Smooth muscle cell (in vitro differentiated cells): ENCODE results near the gene ALPK1. TPM values are rescaled to one million over a fixed set of nuclear protein-coding genes. Genes with fewer than 3 reads are reported as not detected.

ENCODE experiments used
- DNase-seq: peaks from one replicate; lab custom pipeline; 2025; ENCODE audit not compliant: unreplicated experiment; lab: John Stamatoyannopoulos, UW
- H2AFZ ChIP-seq: fragments of 200-600 bp; sonication (generic); 2 replicates; pipeline ENCODE4 v1.6.0; 2016; ENCODE audit warnings: antibody characterized with exemption, low read depth, mild to moderate bottlenecking
- H3F3A ChIP-seq: fragments of 200-600 bp; sonication (generic); 2 replicates; pipeline ENCODE4 v1.6.0; 2017; ENCODE audit warnings: antibody characterized with exemption, low read depth
- H3K27ac ChIP-seq: fragments of 200-600 bp; sonication (generic); 2 replicates; pipeline ENCODE4 v1.5.1; 2016; ENCODE audit warnings: low read depth, mild to moderate bottlenecking
- H3K27me3 ChIP-seq: fragments of 200-600 bp; sonication (generic); 2 replicates; pipeline ENCODE4 v1.6.1; 2016; ENCODE audit warnings: low read depth, mild to moderate bottlenecking
- H3K36me3 ChIP-seq: fragments of 200-600 bp; sonication (generic); 2 replicates; pipeline ENCODE4 v1.5.1; 2016; ENCODE audit warnings: low read depth
- H3K4me1 ChIP-seq: fragments of 200-600 bp; sonication (generic); 2 replicates; pipeline ENCODE4 v1.5.1; 2016; ENCODE audit warnings: low read depth
- H3K4me2 ChIP-seq: fragments of 200-600 bp; sonication (generic); 2 replicates; pipeline ENCODE4 v1.6.0; 2016; ENCODE audit warnings: mild to moderate bottlenecking
- H3K4me3 ChIP-seq: fragments of 200-600 bp; sonication (generic); 2 replicates; pipeline ENCODE4 v1.5.1; 2016; ENCODE audit warnings: mild to moderate bottlenecking
- H3K79me2 ChIP-seq: fragments of 200-600 bp; sonication (generic); 2 replicates; pipeline ENCODE4 v1.6.0; 2016; ENCODE audit warnings: low read depth, mild to moderate bottlenecking
- H3K9ac ChIP-seq: fragments of 200-600 bp; sonication (generic); 2 replicates; pipeline ENCODE4 v1.6.0; 2016; ENCODE audit warnings: low read depth
- H3K9me3 ChIP-seq: fragments of 200-600 bp; sonication (generic); replicated peaks from 2 replicates; pipeline ENCODE4 v1.5.1; 2016; ENCODE audit warnings: low read depth
- H4K20me1 ChIP-seq: fragments of 200-600 bp; sonication (generic); 2 replicates; pipeline ENCODE4 v1.6.0; 2016; ENCODE audit warnings: low read depth
- CTCF ChIP-seq: fragments of 200-600 bp; sonication (generic); IDR thresholded peaks from 2 replicates; pipeline ENCODE4 v1.5.1; 2017; ENCODE audit warnings: borderline replicate concordance, mild to moderate bottlenecking, antibody characterized with exemption; ENCODE audit not compliant: insufficient read depth, poor library complexity, severe bottlenecking
- WGBS: methylation state at CpG from one replicate; pipeline ENCODE4 v1.1.7; 2016; ENCODE audit warnings: low lambda C conversion rate; 5-methylcytosine and 5-hydroxymethylcytosine counted together
- polyA plus RNA-seq: library from polyadenylated mRNA; unstranded; fragments of >200 nt; fragmentation: Nextera tagmentation; extraction: Ambion mirVana; gene quantifications from 2 replicates; pipeline ENCODE4 v1.2.1, GENCODE V29; 2016
- total RNA-seq: library from RNA; depleted of rRNA; stranded (reverse); fragments of >200 nt; gene quantifications from 2 replicates; pipeline ENCODE4 v1.2.3, GENCODE V29; 2014

The ALPK1 gene
- total and polyA plus RNA-seq, 2 experiments from 2014 or later, result 3.9 to 4.4 TPM

- 70% methylated on average over 6 of the region's 6 CpGs for WGBS
- H3K4me1 ChIP-seq, result peaks cover 6% of the 10 kb centered on the region
- no peaks in the 10 kb centered on the region for H4K20me1 ChIP-seq
- H3K79me2 ChIP-seq, result peaks cover 4% of the 10 kb centered on the region
- H3K27ac ChIP-seq, result no peak overlapping the region
- no peaks in the 10 kb centered on the region for H3K36me3 ChIP-seq
- no peaks in the 10 kb centered on the region for H3K9me3 ChIP-seq
- DNase-seq, result no peak
- H3K27me3 ChIP-seq, result no peaks in the 10 kb centered on the region
- no peak overlapping the region for H2AFZ ChIP-seq
- H3K4me2 ChIP-seq, result peak overlapping the region; percentile 85
- H3F3A ChIP-seq, result peaks cover 4% of the 10 kb centered on the region
- H3K9ac ChIP-seq, result no peak overlapping the region
- peak overlapping the region; percentile 73 for H3K4me3 ChIP-seq
- no peak for TF ChIP-seq CTCF
These were observed 13.0 kb upstream of the ALPK1 start for GRCh38 chr4:112284166-112284565.

GRCh38 chr4:112284662-112285411 is 12.3 kb upstream of the ALPK1 start:
- Histone ChIP-seq H3K4me2 (peak overlapping the region; percentile 85), H4K20me1 (no peaks in the 10 kb centered on the region), H3K27ac (peak overlapping the region; percentile 17), H3K9me3 (no peaks in the 10 kb centered on the region), H3K4me1 (peaks cover 6% of the 10 kb centered on the region), H3K4me3 (peak overlapping the region; percentile 73), H3K36me3 (no peaks in the 10 kb centered on the region), H2AFZ (peak overlapping the region; percentile 95), H3K9ac (peak overlapping the region; percentile 53), H3F3A (peaks cover 4% of the 10 kb centered on the region), H3K27me3 (no peaks in the 10 kb centered on the region), H3K79me2 (peaks cover 4% of the 10 kb centered on the region)
- WGBS, result 17% methylated on average over 15 of the region's 15 CpGs
- TF ChIP-seq CTCF, result no peak
- DNase-seq, result no peak

- H3F3A ChIP-seq, result no peaks in the 10 kb centered on the region
- H3K27me3 ChIP-seq, result no peaks in the 10 kb centered on the region
- H3K27ac ChIP-seq, result no peak overlapping the region
- no peak overlapping the region for H2AFZ ChIP-seq
- no peak overlapping the region for H3K4me3 ChIP-seq
- no peaks in the 10 kb centered on the region for H3K9me3 ChIP-seq
- H3K9ac ChIP-seq, result no peak overlapping the region
- DNase-seq, result no peak
- no peaks in the 10 kb centered on the region for H4K20me1 ChIP-seq
- peaks cover 2% of the 10 kb centered on the region for H3K79me2 ChIP-seq
- H3K4me2 ChIP-seq, result no peak overlapping the region
- no peak for TF ChIP-seq CTCF
- no peaks in the 10 kb centered on the region for H3K36me3 ChIP-seq
- peaks cover 6% of the 10 kb centered on the region for H3K4me1 ChIP-seq
- WGBS, result 95% methylated on average over 8 of the region's 8 CpGs
These were observed 9.7 kb upstream of the ALPK1 start for GRCh38 chr4:112287258-112287989.
